WTC11 (cell line): Measurements from ENCODE around the gene ARHGEF38. TPM values are rescaled to one million over a fixed set of nuclear protein-coding genes. Genes with fewer than 3 reads are reported as not detected.

ENCODE experiments used
- ATAC-seq: fragments of 200-7000 bp; cut with Tn5 transposase; 2 replicates; pipeline ENCODE4 v1.10.0; 2021; ENCODE audit warnings: mild to moderate bottlenecking, moderate library complexity
- CTCF ChIA-PET: fragments of 300-600 bp; sonication (Branson Sonifier 250); formaldehyde crosslinking; loops from one replicate; lab custom pipeline; 2021; ENCODE audit warnings: antibody characterized with exemption; lab: Charles Lee
- POLR2A ChIA-PET: fragments of 350-600 bp; sonication (Branson Sonifier 250); formaldehyde crosslinking; loops from one replicate; lab custom pipeline; 2021; ENCODE audit warnings: antibody characterized with exemption; lab: Charles Lee
- DNase-seq: peaks from one replicate; pipeline ENCODE4 v3.0.0; 2021; ENCODE audit warnings: low spot score
- H3K27ac Mint-ChIP-seq: 2 replicates; pipeline ENCODE4 v1.8.0; 2021; ENCODE audit warnings: mixed read lengths
- H3K27me3 Mint-ChIP-seq: 2 replicates; pipeline ENCODE4 v1.8.0; 2021; ENCODE audit warnings: low read depth, mild to moderate bottlenecking, moderate library complexity, mixed read lengths
- H3K36me3 Mint-ChIP-seq: 2 replicates; pipeline ENCODE4 v1.8.0; 2021; ENCODE audit warnings: mixed read lengths
- H3K4me1 Mint-ChIP-seq: 2 replicates; pipeline ENCODE4 v1.8.0; 2022; ENCODE audit warnings: mixed read lengths
- H3K4me3 Mint-ChIP-seq: 2 replicates; pipeline ENCODE4 v1.8.0; 2021; ENCODE audit warnings: mild to moderate bottlenecking, moderate library complexity, mixed read lengths
- H3K9me3 Mint-ChIP-seq: 2 replicates; pipeline ENCODE4 v1.8.0; 2021; ENCODE audit warnings: mixed read lengths
- ATF3 ChIP-seq: sonication (generic); formaldehyde crosslinking; conservative IDR thresholded peaks from 2 replicates; pipeline ENCODE4 v1.8.1; 2022; ENCODE audit warnings: mild to moderate bottlenecking, missing genetic modification reagents
- ATF6 ChIP-seq: sonication (generic); formaldehyde crosslinking; IDR thresholded peaks from 2 replicates; pipeline ENCODE4 v1.8.1; 2023; ENCODE audit warnings: mild to moderate bottlenecking, missing genetic modification reagents
- CREB1 ChIP-seq: sonication (generic); formaldehyde crosslinking; IDR thresholded peaks from 2 replicates; pipeline ENCODE4 v1.8.0; 2023; ENCODE audit warnings: mild to moderate bottlenecking, missing genetic modification reagents
- ERG ChIP-seq: fragments of 250-450 bp; sonication (Bioruptor Pico); IDR thresholded peaks from 2 replicates; pipeline ENCODE4 v1.8.0; 2021; ENCODE audit warnings: mild to moderate bottlenecking
- ETV6 ChIP-seq: sonication (generic); formaldehyde crosslinking; IDR thresholded peaks from 2 replicates; pipeline ENCODE4 v1.8.1; 2022; ENCODE audit warnings: mild to moderate bottlenecking, missing genetic modification reagents
- HMGXB4 ChIP-seq: sonication (generic); formaldehyde crosslinking; IDR thresholded peaks from 2 replicates; pipeline ENCODE4 v1.8.1; 2023; ENCODE audit warnings: mild to moderate bottlenecking, moderate library complexity, missing genetic modification reagents
- IRF1 ChIP-seq: sonication (generic); formaldehyde crosslinking; IDR thresholded peaks from 2 replicates; pipeline ENCODE4 v1.8.0; 2023; ENCODE audit warnings: missing genetic modification reagents
- OVOL2 ChIP-seq: fragments of 250-450 bp; sonication (Bioruptor Pico); IDR thresholded peaks from 2 replicates; pipeline ENCODE4 v1.9.0; 2021; ENCODE audit warnings: mild to moderate bottlenecking, borderline replicate concordance
- STAT6 ChIP-seq: sonication (generic); formaldehyde crosslinking; conservative IDR thresholded peaks from 2 replicates; pipeline ENCODE4 v1.8.1; 2023; ENCODE audit warnings: mild to moderate bottlenecking, low read depth, missing genetic modification reagents, moderate library complexity
- ZNF281 ChIP-seq: sonication (generic); formaldehyde crosslinking; IDR thresholded peaks from 2 replicates; pipeline ENCODE4 v1.8.0; 2023; ENCODE audit warnings: mild to moderate bottlenecking, missing genetic modification reagents
- ZNF512 ChIP-seq: sonication (generic); formaldehyde crosslinking; IDR thresholded peaks from 2 replicates; pipeline ENCODE4 v1.8.1; 2022; ENCODE audit warnings: missing genetic modification reagents, borderline replicate concordance
- total RNA-seq: library from RNA; stranded (reverse); gene quantifications from 3 replicates; pipeline ENCODE4 v1.2.3, GENCODE V29; 2021

The ARHGEF38 gene
- total RNA-seq, 1 experiment from 2014 or later = not detected

- no peak for TF ChIP-seq CREB1 (CRISPR knock-in tag)
- no peak for TF ChIP-seq ETV6
- no peak for TF ChIP-seq ATF6 (CRISPR knock-in tag)
- TF ChIP-seq OVOL2 (CRISPR knock-in tag) = no peak
- no peak for TF ChIP-seq HMGXB4 (CRISPR knock-in tag)
- TF ChIP-seq STAT6 = no peak
- TF ChIP-seq ATF3 (CRISPR knock-in tag) = no peak
Measured at GRCh38 chr4:105599482-105599881, 47.1 kb downstream of the ARHGEF38 start (continued).

GRCh38 chr4:105599932-105600655 is 47.7 kb downstream of the ARHGEF38 start:
- CTCF ChIA-PET = no interaction called here
- peaks cover 7% of the 10 kb centered on the region for H3K27me3 Mint-ChIP-seq
- no peak for TF ChIP-seq ZNF512
- no peak for TF ChIP-seq IRF1 (CRISPR knock-in tag)
- no peak for TF ChIP-seq ERG
- TF ChIP-seq ZNF281 = no peak
- DNase-seq = no peak
- H3K4me1 Mint-ChIP-seq = no peaks in the 10 kb centered on the region
- H3K9me3 Mint-ChIP-seq = no peaks in the 10 kb centered on the region
- POLR2A ChIA-PET = no interaction called here
- no peak overlapping the region for H3K27ac Mint-ChIP-seq
- ATAC-seq = no peak
- no peaks in the 10 kb centered on the region for H3K36me3 Mint-ChIP-seq
- H3K4me3 Mint-ChIP-seq = no peak overlapping the region
